IPS-11a (cell line): ENCODE data around the gene ADAMTS2.
"Not testable (repeated sequence)": the region's sequence is repeated elsewhere in the genome, so short reads cannot be mapped to it uniquely, and the experiment has no call there.

Experiments used
- H3K4me3 ChIP-seq: one replicate; pipeline ENCODE4 v1.5.1; 2013; ENCODE audit warnings: low read depth, low read length, control low read depth

ADAMTS2 gene

DNA sequence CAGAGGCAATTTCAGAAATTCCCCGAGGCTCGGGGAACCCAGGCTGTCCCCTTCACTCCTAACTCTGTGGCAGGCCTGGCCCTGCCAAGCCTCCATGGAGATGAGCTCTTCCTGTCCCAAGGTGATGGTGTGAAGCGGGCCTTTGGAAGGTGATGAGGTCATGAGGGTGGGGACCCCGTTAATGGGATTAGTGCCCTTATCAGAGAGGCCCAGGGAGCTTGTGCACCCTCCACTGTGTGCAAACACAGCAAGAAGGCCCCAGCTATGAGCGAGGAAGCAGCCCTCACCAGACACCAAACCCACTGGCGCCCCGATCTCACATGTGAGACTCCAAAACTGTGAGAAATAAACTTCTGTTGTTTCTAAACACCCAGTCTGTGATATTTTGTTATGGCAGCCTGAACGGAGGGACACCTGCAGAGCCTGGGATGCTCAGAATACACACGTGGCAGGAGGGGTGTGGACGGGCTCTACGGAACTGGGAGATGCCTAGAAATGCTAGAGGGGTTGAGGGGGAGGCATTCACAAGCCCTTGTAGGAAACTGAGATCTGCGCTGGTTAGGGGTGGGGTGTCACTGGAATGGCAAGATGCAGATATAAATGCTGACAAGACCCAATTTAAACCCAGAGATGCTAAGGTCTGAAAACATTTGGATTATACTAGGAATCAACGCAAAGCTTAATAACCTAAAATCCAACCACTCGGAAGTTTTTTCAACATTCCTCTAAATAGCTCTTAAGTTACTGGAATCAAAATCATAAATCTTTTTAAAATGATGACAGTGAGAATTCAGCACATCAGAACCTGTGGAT is 46.9 kb downstream of the ADAMTS2 start:
- H3K4me3 ChIP-seq, result no peak overlapping the region

DNA sequence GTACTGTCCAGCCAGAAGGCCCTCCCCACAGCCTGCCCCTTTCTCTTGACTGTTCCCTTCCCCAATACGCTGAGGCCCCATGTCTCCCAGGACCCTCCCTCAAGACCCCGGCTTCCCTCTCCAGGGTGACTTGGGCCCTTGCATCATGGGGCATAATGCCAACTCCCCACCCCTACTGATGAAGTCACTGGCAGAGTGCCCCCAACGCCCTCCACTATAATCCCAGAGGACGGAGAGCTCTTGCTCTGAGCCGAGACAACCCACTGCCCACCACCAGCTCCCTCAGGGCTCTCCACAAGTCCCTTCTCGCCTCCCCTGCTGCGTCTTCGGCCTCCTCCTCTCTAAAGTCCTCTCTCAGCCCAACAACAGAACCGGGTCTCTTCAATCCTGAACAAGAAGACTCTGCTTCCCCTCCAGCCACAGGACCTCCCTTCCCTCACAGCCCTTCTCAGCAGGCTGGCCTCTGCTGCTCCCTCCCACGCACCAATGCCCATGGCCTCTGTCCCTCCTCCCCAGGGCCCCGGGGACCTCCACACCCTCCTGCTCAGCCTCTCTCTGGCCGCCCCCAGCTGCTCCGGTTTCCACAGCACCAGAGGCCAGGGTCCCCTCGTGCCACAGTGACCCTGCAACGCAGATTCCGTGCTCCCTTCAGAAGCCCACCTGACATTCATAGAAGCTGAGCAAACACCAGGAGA is 47.6 kb downstream of the ADAMTS2 start:
- H3K4me3 ChIP-seq, result no peak overlapping the region

DNA sequence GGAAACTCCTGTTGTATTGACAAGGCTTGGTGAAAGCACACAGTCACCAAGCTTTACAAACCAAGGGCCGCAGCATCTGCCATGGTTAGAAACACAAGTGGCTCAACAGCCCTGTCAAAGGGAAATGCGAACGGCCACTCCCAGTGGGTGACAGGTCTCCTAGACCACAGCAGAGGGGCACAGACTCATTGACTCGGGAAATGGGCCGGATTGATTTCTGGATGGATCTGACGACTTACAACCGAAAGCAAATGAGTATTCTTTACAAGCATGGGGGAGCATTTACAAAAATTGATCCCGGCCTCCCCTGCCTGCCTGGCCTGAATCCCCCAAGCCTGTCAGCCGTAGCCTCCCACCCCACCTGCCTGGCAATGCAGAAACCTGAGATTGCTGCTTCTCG is 48.2 kb downstream of the ADAMTS2 start:
- H3K4me3 ChIP-seq, result no peak overlapping the region

DNA sequence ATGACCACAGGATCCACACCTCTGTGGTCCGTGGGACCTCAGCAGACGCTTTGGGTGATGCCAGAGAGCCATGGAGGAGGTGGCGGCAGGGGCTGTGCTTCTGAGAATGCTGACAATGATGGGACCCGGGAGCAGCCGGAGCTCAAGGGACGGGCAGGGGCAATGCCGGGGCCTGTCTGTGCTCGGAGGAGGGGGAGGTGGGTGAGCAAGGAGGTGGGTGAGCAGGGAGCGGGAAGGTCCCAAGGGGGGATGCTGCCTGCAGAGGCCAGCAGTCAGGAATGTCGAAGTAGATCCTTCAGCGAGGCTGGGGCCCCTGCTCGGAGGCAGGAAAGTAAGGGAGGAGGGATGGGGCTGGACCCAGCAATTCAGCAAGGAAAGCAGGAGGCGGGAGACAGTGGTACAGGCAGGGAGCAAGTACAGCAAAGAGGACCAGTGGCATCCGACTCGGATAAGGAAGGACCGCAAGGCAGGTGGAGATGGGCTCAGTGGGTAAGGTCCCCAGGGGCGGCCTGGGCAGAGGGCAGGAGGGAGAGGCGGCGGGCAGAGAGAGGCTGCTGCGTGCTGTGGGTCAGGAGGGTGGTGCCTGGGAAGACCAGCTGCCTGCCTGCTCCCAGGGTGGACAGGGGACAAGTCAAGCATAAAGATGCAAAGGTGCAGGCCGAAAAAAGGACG is 49.0 kb downstream of the ADAMTS2 start:
- no peak overlapping the region for H3K4me3 ChIP-seq

DNA sequence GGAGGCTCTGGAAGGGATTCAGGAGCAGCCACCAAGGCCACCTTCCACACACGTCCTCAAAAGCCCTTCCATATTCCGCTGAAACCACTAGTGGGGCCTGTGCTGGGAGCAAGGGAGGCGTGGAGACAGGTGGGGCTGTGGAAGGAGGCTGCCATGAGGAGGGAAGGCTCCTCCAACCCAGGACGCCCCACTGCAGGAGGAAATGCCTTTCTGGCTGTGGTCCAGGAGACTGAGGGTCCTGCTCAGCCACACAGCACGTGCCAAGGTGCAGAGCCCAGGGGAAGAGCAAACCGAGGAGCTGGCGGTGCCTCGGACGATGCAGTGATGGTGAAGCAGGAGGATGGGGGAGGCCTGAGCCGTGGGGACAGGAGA is 49.5 kb downstream of the ADAMTS2 start:
- no peak overlapping the region for H3K4me3 ChIP-seq

DNA sequence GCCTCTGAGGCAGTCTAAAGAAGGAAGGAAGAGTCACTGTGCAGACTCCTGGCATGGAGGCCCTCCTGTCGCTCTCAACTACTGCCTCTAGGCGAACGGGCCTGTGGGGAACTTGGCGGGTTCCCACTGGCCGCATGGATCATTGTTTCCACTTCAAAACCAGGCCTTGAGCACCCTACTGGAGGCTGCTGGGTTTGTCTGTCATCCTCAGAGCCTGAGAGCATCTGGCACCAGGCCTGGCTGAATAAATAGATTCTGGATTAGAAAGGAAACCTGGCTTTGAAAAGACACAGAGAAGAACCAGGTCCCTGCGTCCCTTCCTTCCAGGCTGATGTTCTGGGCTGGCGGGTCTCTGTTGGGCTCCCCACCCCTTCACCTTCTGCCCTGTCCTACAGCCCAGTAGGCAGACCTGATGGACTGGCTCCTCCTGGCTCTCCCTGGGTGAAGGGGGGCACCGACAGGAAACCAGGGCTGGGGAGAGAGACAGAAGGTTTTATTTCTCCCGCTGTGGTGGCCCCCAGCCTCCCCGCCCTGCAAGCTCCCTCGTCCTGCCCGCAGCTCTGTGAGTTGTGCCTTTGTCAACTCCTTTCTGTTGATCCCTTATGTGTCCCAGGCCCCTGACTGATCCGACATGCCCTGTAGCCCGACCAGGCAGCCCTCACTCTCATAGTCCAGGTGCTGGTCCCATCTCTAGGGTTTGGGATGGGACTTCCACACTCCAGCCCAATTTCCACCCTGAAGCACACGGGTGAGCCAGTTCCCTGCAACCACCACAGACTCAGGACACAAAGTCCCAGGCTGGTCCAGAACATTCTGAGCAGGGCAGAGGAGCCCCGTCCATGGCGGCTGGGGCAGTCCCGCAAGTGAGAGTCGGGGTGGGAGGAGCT is 50.1 kb downstream of the ADAMTS2 start:
- no peak overlapping the region for H3K4me3 ChIP-seq

DNA sequence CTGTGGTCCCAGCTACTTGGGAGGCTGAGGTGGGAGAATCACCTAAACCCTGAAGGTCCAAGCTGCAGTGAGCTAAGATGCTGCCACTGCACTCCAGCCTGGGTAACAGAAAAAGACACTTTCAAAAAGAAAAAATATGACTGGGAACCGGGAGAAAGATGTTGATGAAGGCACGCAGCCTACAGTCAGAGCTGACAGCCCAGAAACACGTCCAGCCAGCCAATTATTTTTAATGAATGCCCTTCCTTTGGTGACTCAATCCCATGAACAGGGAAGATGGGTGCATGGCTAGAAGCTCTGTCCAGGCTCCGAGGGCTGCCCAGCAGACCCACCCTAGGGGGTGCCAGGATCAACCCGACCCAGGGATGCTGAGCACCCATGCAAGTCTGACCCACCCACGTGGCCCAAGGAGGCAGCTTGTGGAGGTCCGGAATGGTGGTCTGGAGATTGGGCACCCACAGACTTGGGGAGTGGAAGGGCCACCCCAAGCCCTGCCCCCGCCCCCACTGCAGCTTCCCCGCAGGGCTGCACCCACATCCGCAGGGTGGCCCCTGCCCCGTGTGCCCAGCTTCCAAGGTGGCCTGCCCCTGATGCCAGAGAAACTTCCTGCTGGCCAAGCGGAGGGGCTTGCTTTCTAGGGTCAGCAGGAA is 51.0 kb downstream of the ADAMTS2 start:
- no peak overlapping the region for H3K4me3 ChIP-seq

DNA sequence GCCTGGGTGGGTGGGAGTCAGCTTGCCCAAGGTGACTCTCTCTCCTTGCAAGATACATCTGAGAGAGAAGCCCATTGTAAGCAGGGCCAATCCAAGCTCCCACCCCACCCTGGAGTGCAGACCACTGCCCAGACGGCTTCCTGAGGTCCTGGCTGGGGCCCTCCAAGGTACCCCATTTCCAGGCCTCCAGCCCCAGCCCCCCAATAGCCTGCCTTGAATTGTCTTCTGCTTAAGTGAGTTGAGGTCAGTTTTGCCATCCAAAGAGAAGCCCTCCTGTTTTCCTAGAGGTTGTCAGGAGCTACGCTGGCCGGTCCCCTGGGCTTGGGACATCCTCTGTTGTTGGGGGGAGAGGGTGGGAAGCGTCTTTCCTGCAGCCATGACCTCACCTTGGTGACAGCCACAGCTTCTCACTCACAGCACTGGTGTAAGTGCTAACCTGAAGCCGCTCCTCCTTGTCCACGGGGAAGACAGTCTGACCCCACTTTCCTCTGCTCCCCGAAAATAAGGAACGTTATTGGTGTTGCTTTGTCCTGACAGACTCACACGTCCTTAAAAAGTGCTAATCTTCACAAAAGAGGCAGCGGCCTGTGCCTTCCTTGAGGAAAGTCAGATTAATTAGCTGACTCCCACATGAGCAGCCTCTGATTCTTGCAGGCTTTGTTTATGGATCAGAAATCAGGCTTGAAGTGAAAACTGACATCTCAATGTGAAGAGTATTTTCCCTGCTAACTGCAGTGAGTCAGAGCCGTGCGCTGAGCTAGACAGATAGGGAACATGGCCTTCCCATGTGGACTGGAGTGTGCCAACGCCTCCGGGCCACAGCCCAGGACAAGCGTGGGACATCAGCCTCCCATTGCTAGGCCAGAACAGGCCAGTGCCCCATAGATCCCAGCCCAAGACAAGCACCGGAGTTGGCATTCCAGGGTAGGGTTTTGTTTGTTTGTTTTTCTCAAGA is 52.3 kb downstream of the ADAMTS2 start:
- H3K4me3 ChIP-seq, result no peak overlapping the region

DNA sequence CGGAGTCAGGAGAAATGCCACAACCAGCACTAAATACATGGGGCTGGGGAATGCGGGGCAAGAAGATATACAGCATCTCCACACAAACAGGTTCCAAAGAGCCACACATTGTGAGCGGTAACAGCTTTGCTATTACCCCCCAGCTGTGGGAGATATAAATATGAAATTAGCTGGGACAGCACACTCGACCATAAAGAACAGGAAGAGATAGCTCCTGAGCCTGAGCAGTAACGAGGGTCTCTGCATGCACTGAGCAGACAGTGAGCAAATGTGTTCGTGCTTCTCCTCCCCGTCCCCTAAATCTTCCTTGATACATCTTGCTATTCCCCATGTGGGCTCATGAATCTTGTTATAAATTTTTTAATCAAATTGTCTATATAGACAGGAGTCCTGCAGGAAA is 53.1 kb downstream of the ADAMTS2 start:
- H3K4me3 ChIP-seq, result no peak overlapping the region

DNA sequence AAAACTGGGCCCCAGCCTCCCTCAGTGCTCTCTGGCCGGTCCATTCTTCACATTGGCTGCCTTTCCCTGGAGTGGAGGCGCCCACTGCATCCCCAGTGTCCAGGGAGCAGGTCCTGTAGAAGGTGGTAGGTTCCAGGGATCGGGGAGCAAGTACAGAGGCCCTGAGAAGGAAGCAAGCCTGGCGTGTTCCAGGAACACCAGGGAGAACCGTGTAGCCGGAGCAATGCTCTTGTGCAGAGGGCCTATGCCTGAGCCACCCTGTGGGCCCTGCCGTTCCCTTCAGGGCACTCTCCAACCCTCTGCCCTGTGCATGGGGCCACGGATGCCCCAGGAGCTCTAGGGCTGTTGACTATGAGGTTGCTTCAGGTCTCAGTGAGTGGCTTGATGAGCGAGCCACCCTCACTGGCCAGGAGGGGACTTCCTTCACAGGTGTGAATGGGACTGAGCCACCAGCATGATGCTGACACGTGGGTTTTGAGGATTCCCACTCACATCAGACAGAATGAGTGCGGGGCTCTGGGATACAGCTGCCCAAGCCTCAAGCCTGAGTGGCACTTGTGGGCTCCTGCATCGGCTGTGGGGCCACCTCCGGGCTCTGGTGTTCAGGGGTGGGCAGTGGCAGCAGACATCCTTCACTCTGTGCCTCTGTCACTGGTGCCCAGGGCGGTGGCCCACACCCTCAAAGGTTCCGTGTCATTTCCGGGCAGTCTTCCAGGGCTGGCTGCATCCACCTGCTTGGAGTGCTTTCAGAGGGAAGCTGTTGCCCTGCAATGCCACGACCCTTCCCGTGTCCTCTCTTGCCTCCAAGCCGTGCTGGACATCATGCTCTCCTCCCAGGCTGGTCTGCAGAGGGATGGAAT is 54.4 kb downstream of the ADAMTS2 start:
- H3K4me3 ChIP-seq, result no peak overlapping the region

DNA sequence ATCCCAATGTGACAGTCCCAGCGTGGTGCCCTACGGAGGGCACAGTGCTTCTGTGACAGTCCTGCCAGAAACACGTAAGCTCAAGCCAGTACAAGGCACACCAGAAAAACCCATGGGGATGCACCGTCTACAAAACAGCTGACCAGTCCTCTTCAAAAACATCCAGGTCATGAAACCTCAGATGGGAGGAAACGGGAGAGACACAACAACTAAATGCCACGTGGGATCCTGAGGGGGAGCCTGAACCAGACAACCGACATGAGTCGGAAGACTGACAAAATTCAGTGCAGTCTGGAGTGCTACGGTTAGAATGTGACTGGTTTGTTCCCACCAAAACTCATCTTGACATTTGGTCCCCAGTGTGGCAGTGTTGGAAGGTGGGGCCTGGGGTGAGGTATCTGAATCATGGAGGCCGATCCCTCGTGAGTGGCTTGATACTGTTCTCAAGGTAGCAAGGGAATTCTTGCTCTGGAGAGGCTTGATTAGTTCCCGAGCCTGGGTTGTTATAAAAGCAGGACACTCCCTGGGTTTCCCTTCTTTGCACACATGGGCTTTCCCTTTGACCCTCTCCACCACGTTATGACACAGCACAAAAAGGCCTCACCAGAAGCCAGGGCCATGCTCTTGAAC is 55.4 kb downstream of the ADAMTS2 start:
- H3K4me3 ChIP-seq, result no peak overlapping the region

DNA sequence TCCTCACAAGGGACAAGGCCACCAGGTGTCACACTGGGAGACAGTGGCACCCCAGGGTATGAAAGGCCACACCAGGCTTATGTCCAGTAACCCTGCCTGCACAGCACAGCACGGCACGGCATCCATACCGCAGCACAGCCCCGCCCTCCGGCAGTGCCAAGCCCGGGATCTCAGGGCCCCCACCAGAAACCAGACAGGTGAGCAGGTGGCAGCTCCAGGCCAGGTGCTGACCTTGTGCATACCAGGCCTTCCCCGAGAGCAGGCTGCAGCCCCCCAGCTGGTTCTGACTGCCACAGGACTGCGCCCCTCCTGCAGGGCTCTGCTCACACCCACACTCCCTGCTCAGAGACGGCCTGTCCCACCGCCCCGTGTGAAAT is 56.5 kb downstream of the ADAMTS2 start:
- no peak overlapping the region for H3K4me3 ChIP-seq

DNA sequence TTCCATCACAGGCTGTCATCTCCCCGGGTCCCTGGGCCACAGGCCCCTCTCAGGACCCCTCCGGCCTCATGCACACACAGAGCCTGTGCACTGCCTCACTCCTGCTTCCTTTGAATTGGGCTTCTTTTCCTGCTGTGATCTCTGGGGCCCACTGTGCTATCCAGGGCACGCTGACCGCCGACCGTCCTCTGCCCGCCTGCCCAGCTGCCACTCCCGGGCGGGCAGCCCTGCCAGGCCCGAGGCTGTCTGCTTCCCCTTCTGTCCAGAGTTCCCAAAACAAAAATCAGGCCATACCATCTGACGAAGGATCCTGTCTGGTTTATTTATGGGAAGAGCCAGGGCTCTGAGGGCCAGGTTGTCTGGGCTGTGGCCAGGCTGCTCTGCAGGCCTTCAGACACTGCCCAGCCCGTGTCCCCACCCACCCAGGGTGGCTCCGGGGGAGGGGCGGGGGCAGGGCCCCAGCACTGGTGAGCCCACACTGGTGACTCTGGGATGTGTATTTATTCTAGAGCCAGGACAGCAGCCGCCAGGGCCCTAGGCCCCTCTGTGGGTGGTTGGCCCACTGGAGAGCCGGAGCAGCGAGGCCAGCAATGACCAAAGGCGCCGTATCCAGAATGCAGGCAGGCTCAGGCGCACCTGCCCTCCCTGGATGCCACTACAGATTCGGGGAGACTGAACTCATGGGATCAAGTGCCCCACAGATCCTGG is 57.0 kb downstream of the ADAMTS2 start:
- H3K4me3 ChIP-seq, result no peak overlapping the region

DNA sequence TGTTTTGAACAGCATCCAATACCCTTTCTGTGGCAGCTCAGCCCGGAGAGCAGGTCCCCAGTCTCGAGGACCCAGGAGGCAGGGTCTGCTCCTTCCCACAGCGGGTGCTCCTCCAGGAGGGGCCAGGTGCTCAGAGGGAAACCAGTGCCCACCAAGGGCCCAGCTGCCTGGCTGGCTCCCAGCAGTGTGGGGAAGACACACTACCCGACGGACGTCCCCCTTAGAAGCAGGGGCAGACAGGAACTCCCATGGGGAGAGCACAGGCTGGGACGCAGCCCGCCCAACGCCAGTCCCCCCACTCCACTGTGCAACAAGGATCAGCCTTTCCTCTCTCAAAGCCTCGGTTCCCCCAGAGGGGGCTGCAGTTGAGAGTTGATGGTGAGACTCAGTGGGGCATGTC is 57.6 kb downstream of the ADAMTS2 start:
- no peak overlapping the region for H3K4me3 ChIP-seq

DNA sequence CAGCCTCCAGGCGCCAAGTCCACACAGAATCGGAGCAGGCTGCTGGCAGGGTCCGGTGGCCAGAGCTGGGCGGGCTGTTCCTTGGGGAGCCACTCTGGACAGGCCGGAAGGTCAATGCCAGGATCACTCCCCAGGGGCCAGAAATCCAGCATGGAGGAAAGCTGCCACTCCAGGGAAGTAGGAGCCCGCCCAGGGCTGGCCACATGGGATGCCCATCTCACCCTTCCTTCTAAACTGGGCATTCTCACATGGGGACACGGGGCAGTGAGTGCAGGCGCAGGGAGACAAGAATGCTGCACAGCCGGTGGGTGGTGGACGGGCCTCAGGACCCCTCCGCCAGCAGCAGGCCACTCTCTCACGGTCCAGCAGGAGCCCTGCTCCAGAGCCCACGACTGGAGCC is 58.2 kb downstream of the ADAMTS2 start:
- H3K4me3 ChIP-seq, result no peak overlapping the region

DNA sequence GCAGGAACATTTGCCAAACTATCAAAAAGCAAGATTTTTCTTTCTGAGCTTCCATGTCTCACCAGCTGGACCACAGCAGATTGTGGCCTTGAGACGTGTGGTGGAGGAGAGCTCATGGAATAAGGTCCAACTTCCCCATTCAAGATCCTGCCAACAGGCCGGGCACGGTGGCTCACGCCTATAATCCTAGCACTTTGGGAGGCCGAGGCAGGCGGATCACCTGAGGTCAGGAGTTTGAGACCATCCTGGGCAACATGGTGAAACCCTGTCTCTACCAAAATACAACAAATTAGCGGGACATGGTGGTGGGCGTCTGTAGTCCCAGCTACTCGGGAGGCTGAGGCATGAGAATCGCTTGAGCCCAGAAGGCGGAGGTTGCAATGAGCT is 59.5 kb downstream of the ADAMTS2 start:
- H3K4me3 ChIP-seq, result not testable (repeated sequence)
